Bone marrow (tissue), 2 donors: Measurements from ENCODE around the gene KCNMB3.
"Not testable (repeated sequence)": the region's sequence is repeated elsewhere in the genome, so short reads cannot be mapped to it uniquely, and the experiment has no call there.

Experiments
- DNase-seq, 2 donors: peaks; one replicate each; lab custom pipeline; 2025; lab: John Stamatoyannopoulos, UW

KCNMB3 gene

GRCh38 chr3:179264449-179264848, 13.5 kb upstream of the KCNMB3 start:
- DNase-seq, result no peak

GRCh38 chr3:179263134-179263533, 12.2 kb upstream of the KCNMB3 start:
- no peak for DNase-seq

GRCh38 chr3:179260949-179261765, 10.2 kb upstream of the KCNMB3 start:
- DNase-seq, result peak; percentile 25 to 45

- not testable (repeated sequence) for DNase-seq
These were observed 9.2 kb upstream of the KCNMB3 start for GRCh38 chr3:179259959-179260756.

DNA sequence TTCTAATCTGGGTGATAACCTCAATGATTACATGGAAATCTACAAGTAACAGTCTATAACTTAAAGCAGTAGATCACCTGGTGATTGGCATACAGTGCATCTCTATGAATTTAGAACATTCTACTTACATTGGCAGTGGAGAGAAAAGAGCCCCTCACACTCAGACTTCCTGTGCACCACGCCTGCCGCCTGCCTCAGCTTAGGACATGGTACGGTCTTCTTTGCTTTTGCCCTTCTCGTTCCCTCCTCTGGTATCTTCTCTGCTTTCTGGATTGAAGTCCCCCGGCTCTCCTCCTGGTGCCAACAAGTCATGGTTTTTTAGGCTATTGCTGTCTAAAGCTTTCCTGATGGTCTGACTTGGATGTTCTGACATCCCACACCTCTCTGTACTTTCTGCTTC, 7.9 kb upstream of the KCNMB3 start:
- DNase-seq, result no peak

- DNase-seq, result not testable (repeated sequence)
These were observed 6.8 kb upstream of the KCNMB3 start for GRCh38 chr3:179257742-179258141.

- no peak for DNase-seq
These were observed 5.9 kb upstream of the KCNMB3 start for GRCh38 chr3:179256813-179257212.

DNA sequence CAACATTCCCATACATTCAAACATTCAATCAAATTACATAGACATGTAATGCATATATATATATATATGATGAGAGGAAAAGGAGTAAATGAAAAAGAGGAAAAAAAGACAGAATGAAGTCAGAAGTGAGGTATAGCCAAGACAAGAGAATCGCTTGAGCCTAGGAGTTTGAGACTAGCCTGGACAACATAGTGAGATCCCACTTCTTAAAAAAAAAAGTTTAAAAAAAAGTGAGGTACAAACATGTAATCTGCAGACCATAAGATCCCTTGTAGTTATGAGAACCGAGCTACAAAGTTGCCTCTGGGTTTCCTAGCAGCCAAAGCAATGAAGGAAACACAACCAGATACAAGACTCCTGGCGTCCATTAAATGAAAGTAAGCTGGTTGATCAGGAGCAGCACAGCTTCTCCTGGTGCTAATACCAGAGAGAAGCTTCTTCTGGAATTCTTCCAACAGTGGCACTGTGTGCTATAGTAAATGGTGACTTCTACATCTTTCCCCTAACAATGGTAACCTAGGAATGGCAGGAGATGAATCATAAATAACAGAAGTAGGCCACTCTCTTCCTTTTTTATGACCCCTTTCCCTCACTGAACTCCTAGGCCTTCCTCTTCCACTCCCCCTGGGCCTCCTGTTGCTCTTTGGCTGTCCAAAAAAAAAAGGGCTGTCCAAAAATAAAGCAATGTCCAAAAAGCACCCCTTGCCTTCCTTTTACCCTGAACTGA, 3.5 kb downstream of the KCNMB3 start:
- peak in 1 of 2 donors; percentile 29 for DNase-seq

DNA sequence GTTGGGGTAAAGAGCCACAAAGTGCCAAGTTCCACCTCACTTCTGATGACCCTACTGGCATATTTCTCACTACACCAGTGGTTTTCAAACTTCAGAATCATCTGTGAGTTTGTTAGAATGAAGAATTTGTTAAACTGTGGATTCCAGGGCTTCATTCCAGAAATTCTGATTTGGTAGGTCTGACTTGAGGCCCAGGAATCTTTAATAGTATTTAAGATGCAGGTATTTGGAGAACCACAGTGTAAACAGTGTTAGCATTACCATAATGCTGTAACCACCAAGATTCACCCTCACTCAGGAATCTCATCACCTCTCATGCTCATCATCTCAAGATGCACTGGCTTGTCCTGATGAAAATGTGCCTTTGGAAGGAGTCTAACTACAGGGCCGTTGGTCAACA, 6.0 kb downstream of the KCNMB3 start:
- DNase-seq, result no peak

GRCh38 chr3:179242859-179243258, 8.1 kb downstream of the KCNMB3 start:
- not testable (repeated sequence) for DNase-seq

DNA sequence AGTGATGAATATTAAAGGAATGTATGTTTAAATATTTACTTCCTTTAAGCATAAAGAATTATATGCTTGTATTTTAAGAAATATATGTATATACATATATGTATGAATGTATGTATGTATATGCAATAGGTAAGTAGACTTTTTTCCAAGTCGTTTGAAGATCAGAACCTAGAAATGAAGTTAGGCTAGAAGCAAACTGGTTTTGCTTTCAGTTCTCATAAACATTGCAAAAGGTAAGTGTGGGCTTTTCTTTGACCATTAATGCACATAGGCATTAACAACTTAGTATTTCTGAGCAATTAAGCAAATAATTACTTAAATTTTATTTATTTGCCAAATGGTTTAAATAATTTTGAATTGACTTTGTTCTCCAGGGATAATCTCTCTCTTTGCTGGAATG, 10.6 kb downstream of the KCNMB3 start:
- not testable (repeated sequence) for DNase-seq

DNA sequence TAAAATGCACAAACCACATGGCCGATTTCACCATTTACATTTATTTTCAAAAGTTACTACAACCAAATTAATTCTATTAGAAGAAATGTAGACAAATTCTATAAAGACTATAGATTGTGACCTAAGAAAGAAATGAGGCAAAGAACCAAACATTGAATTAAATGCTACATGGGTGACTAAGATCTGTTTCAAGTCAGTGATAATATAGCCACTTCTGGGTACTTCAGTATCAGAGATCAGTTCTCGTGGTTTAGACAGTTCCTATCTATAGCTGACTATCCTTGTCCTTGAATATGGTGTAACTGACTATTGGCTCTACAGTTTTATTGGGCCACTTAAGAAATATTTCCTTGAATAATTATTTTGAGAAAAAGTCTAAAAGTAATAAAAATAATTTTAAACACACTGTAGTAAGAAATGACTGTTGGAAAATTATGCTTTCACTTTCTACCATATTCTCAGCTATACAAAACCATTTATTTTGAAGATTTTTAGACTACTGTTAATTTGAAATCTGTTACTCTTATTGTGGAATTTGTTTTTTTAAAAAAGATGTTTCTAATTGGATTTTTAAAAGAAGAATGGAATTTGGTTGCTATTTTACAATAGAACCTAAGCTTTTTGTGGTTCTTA, 14.1 kb downstream of the KCNMB3 start:
- peak in 1 of 2 donors; percentile 6 for DNase-seq

DNA sequence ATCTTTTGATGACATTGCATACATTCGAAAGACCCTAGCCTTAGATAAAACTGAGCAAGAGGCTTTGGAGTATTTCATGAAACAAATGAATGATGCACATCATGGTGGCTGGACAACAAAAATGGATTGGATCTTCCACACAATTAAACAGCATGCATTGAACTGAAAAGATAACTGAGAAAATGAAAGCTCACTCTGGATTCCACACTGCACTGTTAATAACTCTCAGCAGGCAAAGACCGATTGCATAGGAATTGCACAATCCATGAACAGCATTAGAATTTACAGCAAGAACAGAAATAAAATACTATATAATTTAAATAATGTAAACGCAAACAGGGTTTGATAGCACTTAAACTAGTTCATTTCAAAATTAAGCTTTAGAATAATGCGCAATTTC, 16.7 kb downstream of the KCNMB3 start:
- DNase-seq, result no peak

GRCh38 chr3:179233043-179233442, 17.9 kb downstream of the KCNMB3 start:
- DNase-seq, result no peak

- no peak for DNase-seq
These were observed 21.7 kb downstream of the KCNMB3 start for GRCh38 chr3:179229177-179229576.

DNA sequence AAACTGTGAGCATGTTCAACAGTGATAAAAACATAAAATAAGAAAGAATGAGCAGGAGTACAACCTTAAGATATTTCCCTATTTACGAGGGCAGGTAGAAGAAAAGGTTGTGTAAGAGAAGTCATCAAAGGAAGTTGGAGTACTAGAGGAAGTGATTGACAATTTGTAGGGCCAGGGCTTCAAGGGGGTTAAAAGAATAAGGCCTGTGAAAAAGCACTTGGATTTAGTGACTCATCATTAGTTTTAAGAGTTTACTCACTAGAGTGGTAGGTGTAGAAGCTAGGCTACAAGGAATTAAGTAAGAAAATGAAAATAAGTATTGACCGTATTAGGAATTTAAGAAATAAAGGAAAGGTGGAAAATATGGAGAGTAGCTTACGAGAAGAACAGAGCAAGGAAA, 23.6 kb downstream of the KCNMB3 start:
- DNase-seq, result peak in 1 of 2 donors; percentile 4

- DNase-seq, result no peak
These were observed 26.3 kb downstream of the KCNMB3 start for GRCh38 chr3:179224584-179224983.

DNA sequence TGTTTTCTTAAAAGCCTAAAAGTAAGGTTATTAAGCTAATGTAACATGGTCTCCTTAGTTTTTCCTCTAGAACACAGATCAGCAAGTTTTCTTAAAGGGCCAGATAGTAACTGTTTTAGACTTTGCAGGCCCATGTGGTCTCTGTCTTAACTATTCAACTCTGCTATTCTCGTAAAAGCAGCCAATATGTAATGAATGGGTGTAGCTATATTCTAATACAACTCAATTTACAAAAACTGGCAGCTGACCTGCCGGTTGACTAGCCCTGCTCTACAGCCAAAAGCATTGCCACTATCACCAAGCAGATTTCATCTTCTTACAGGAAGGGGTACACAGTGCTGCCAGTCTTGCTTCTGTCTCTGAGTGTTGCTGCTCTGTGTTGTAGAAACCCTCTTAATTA, 27.4 kb downstream of the KCNMB3 start:
- DNase-seq, result no peak

- DNase-seq, result not testable (repeated sequence)
These were observed 32.7 kb downstream of the KCNMB3 start for GRCh38 chr3:179218213-179218612.

GRCh38 chr3:179215550-179215949, 35.4 kb downstream of the KCNMB3 start:
- not testable (repeated sequence) for DNase-seq

- no peak for DNase-seq
These were observed 50.1 kb downstream of the KCNMB3 start for GRCh38 chr3:179200790-179201189.

DNA sequence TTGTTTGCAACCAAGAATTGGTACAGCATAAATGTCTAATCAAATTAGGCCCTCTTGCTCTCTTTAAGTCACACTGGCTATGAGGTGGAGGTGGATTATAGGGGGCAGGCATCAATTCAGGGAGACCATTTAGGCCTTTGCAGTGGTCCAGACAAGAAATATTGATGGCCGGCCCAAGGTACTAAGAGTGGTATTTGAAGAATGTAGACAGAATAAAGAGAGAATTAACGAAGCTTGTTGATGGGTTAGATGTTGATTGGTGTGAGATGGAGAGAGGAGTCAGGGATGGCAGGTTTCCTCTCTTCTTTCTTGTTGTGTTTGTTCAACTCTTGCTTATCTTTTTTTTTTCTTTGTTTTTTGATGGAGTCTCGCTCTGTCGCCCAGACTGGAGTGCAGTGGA, 54.2 kb downstream of the KCNMB3 start:
- no peak for DNase-seq
